Stimulated activated CD4-positive, alpha-beta T cell treated with anti-CD3 and anti-CD28 coated beads, TNF-alpha, amount 100 ng/mL, for 24 hours (primary cell): ENCODE measurements around the gene GSPT2.
"Not testable (repeated sequence)": the region's sequence is repeated elsewhere in the genome, so short reads cannot be mapped to it uniquely, and the experiment has no call there.

Source experiments
- DNase-seq, 3 experiments: peaks; one replicate each; pipeline ENCODE4 v3.0.0-alpha.2; 2020; ENCODE audit warnings: low read depth in 3 of 3

The GSPT2 gene

DNA sequence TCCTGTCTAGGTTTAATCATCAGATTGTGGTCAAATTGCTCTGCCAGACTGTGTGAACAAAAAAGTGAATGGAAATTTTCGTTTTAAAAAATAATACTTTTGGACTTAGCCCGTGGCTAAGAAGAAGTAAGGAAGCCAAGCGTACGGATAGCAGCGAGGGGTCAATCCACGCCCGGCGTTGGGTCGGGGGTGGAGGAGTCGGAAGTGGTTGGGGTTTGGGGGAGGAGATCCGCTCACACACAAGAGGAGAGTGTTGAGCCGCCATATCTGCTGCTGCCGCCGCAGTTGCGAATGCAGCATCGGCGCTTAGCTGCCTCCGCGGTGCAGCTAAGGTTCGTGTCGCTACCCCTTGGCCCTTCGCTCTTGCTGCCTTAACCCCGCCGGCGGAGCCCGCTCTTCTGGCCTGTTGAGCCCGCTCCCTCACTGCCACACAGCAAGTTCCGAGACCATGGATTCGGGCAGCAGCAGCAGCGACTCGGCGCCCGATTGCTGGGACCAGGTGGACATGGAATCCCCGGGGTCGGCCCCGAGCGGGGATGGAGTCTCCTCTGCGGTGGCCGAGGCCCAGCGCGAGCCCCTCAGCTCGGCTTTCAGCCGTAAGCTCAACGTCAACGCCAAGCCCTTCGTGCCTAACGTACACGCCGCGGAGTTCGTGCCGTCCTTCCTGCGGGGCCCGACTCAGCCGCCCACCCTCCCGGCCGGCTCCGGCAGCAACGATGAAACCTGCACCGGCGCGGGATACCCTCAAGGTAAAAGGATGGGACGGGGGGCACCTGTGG lies at the start of gene GSPT2:
TSS of gene GSPT2 (plus strand) at position 264 of the 779 bp plus-strand sequence. CDS start at position 449, 185 bp downstream.
- peak; percentile 31 to 59 (median 33) for DNase-seq

- no peak for DNase-seq
These were observed 49.0 kb upstream of the GSPT2 start for GRCh38 chrX:51694254-51694653.

DNA sequence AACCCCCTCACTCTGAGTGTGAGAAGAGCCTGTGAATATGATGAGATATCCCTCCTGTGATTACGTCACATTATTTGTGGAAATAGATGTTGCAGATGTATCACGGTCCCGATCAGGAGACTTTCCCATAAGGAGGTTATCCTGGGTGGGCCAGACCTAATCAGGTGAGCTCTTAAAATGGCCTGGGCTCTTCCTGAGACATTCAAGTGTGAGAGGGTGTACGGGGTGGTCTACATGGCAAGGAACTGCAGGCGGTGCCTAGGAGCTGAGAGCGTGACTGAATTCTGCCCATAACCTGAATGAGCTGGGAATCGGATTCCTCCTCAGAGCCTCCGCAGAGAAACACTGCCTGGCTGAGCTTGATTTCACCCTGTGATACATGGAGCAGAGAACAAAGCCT lies 45.8 kb upstream of the GSPT2 start:
- no peak for DNase-seq

DNA sequence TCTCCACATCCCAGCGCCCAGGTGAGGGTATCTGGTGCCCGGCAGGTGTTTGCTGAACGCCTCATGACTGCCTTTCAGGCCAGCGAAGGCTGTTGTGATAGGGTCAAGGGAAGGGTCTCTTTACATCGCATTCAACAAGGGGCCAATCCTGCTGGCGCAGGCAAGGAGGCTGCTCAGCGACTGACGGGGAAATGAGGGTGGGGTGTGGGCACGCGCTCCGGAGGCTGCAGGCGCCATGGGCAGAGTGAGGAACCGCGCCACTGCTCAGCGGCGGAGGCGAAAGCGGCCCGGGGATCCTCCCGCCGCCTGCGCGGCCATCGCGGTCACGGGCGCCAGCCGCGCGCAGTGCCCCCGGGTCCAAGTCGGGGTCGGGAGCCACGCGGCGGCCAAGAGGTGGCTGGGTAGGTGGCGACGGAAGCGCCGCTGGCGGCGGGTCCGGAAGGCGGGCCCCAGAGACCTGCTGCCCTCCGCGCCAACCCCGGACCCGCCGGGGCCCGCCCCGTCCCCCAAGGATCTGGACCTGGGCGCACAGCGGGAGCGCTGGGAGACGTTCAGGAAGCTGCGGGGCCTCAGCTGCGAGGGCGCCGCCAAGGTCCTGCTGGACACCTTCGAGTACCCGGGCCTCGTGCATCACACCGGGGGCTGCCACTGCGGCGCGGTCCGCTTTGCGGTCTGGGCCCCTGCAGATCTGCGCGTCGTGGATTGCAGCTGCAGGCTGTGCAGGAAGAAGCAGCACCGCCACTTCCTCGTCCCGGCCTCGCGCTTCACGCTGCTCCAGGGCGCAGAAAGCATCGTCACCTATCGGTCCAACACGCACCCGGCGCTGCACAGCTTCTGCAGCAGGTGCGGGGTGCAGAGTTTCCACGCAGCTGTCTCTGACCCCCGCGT lies 32.7 kb upstream of the GSPT2 start, which contains the start of gene CENPVL1:
TSS of gene CENPVL1 (plus strand) at position 236 of the 888 bp plus-strand sequence. CDS start at position 236, 0 bp downstream.
- DNase-seq, result not testable (repeated sequence)

DNA sequence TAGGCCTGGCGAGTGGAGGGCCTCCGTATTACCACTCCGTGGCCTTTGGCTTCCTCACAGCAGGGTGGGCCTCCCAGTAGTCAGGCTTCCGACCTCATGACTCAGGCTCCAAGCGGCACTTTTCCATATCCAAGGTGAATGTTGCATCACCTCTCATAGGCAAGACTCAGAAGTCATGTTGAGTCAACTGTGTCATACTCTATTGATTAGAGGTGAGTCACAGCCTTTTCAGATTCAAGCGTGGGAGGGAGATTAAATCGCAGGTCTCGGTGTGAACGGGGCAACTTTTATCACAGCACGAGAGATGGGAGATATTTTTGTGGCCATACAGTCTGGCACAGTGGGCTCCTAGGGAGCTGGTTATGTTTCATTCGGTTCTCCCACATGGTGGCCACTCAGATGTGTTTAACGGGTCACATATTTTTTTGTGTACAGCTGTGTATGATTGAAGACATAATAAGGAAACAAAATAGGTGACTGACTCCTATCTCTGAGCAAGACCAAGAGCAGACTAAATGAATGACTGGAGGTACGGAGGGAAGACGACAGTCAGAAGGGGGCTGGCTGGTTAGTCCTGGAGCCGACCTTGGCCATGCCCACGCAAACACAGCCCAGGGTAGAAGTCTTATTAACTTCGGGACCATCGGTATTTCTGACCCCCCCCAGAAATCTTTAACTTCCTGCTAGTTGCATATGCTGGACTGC lies 30.1 kb upstream of the GSPT2 start:
- not testable (repeated sequence) for DNase-seq

GRCh38 chrX:51728202-51728601 lies 15.0 kb upstream of the GSPT2 start:
- DNase-seq, result no peak

DNA sequence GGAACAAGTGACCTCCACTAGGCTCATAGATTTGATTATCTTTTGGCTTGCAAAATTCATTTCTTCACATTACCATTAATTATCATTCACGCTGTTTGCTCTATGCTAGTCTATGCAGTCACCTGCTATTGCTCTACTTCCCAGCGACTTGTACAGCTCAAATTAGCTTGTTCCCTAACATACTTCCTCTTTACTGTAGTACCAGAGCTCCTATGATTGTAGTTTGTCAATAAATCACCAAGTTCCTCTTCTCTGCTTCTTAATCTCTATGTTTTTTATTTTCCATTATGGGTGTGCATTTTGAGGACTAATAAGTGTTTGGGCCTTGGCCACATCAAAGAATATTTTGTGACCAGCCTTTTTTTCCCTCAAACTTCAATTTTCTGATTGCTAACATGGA lies 6.2 kb upstream of the GSPT2 start:
- DNase-seq, result no peak

DNA sequence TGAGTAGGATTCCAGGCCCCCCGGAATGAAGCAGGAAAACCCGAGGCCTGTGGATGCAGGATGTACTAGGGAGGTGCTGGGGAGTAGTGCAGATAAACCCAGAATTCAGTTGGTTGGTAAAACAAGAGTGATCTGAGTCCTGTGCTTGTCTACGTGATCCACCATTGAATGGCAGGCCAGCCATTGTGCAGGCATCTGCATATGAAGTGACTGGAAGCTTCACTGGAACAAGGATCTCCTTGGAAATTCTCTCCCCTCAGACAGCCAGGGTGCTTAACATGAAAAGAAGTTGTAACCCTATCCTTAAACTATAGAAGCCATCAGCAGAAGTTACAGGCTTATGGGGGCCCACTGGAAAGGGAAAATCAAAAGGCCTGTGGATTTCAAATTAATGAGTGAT lies 656 bp upstream of the GSPT2 start:
- no peak for DNase-seq

DNA sequence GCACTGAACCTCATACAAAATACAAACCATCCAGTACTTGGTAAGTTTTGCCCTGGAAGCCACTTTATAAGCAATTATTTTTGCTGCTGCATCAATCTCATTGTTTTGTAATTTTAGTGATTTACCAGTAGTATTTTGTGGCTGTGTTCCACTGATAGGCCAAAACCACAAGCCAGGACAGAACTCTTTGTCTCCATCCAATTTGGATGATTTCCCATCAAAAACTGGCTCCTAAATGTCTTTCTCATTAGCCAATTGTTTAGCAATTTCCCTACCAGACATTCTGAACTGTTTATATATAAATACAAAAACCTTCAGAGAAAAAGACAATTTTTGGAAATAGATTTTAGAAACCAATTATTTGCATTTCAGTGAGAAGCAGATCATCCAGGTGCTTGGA lies 4.4 kb downstream of the GSPT2 start:
- DNase-seq, result no peak

- DNase-seq, result no peak
These were observed 16.0 kb downstream of the GSPT2 start for GRCh38 chrX:51759055-51759839.

DNA sequence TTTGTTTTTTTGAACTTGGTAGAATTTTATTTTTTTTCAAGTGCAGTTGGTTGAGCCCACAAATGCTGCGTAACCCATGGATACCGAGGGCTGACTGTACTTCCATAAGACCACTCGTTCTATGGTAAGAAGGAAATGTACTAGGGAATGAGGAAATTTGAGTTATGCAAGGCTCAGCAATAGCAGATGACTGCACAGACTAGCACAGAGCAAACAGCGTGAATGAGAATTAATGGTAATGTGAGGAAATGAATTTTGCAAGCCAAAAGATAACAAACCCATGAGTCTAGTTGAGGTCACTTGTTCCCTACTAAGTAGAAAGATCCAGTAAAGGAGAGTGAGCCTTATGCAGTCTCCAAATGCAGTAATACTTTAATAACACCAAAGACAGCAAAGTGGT lies 17.4 kb downstream of the GSPT2 start:
- no peak for DNase-seq

- DNase-seq, result no peak
These were observed 23.3 kb downstream of the GSPT2 start for GRCh38 chrX:51766546-51766945.

- no peak for DNase-seq
These were observed 33.6 kb downstream of the GSPT2 start for GRCh38 chrX:51776851-51777250.

DNA sequence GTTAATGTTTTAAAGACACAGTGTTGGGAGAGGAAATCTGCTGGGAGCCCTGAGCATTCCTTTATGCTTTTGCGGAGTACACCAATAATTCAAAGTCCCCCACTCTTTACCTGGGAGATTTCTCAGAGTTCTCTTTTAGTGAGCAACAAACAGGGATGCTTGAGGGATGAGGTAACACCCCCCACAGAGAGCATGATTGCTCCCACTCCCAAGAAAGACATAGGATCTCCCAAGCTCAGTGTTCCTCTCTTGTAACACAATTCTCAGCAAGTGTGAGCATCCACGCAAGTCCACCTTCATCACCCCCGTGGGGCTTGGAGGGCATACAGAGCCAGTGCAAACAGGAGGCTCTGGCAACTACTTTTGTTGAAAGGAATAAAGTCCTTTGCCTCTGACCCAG lies 36.1 kb downstream of the GSPT2 start:
- no peak for DNase-seq

GRCh38 chrX:51795136-51795535 lies 51.9 kb downstream of the GSPT2 start:
- no peak for DNase-seq
